Osteoblast (primary cell): Measurements from ENCODE around the gene NOS1. TPM values are rescaled to one million over a fixed set of nuclear protein-coding genes. Genes with fewer than 3 reads are reported as not detected.

ENCODE experiments used
- DNase-seq: peaks from one replicate; pipeline ENCODE4 v3.0.0; 2011; ENCODE audit warnings: low spot score, mixed read lengths; ENCODE audit not compliant: insufficient read length; ENCODE audit errors: missing footprints
- H2AFZ ChIP-seq: 2 replicates; pipeline ENCODE4 v1.6.0; 2011; ENCODE audit warnings: mild to moderate bottlenecking, low read length
- H3K27ac ChIP-seq: 2 replicates; pipeline ENCODE4 v1.5.1; 2011; ENCODE audit warnings: mild to moderate bottlenecking, low read depth, low read length, moderate library complexity
- H3K27me3 ChIP-seq: 2 replicates; pipeline ENCODE4 v1.6.0; 2012; ENCODE audit warnings: mild to moderate bottlenecking, control low read depth, inconsistent platforms, low read length, moderate library complexity; ENCODE audit not compliant: insufficient read depth
- H3K36me3 ChIP-seq: 2 replicates; pipeline ENCODE4 v1.5.1; 2011; ENCODE audit warnings: mild to moderate bottlenecking, low read length, control low read depth, moderate library complexity; ENCODE audit not compliant: insufficient read depth
- H3K4me1 ChIP-seq: 2 replicates; pipeline ENCODE4 v1.5.1; 2011; ENCODE audit warnings: mild to moderate bottlenecking, low read length, control low read depth, moderate library complexity; ENCODE audit not compliant: insufficient read depth
- H3K4me2 ChIP-seq: 2 replicates; pipeline ENCODE4 v1.6.0; 2011; ENCODE audit warnings: mild to moderate bottlenecking, low read length; ENCODE audit not compliant: insufficient read depth
- H3K4me3 ChIP-seq: fragments of 200-600 bp; sonication (generic); 3 replicates; pipeline ENCODE4 v1.5.1; 2012; ENCODE audit warnings: mild to moderate bottlenecking, low read length, inconsistent platforms; ENCODE audit not compliant: insufficient read depth
- H3K79me2 ChIP-seq: 2 replicates; pipeline ENCODE4 v1.6.0; 2012; ENCODE audit warnings: mild to moderate bottlenecking, low read length, control low read depth, inconsistent platforms; ENCODE audit not compliant: insufficient read depth
- H3K9me3 ChIP-seq: 2 replicates; pipeline ENCODE4 v1.5.1; 2011; ENCODE audit warnings: low read depth, low read length, control low read depth
- H4K20me1 ChIP-seq: 2 replicates; pipeline ENCODE4 v1.6.0; 2012; ENCODE audit warnings: mild to moderate bottlenecking, low read length, control low read depth; ENCODE audit not compliant: insufficient read depth
- total RNA-seq: library from RNA; depleted of rRNA; stranded (reverse); fragments of >200 nt; gene quantifications from 2 replicates; pipeline ENCODE4 v1.2.3, GENCODE V29; 2012
- TF ChIP-seq, protein P1 (sequence below): IDR thresholded peaks from 2 replicates; pipeline ENCODE4 v1.5.1; 2011; ENCODE audit warnings: mild to moderate bottlenecking, low read depth, low read length, moderate library complexity; ENCODE audit errors: extremely low read depth

NOS1 gene
- total RNA-seq, 1 donor = not detected

DNA sequence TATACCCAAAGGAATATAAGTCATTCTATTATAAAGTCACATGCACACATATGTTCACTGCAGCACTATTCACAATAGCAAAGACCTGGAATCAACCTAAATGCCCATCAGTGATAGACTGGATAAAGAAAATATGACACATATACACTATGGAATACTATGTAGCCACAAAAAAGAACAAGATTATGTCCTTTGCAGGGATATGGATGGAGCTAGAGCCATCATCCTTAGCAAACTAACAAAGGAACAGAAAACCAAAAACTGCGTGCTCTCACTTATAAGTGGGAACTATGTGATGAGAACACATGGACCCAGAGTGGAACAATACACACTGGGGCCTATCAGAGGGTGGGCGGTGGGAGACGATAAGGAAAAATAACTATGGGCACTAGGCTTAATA is 192.4 kb downstream of the NOS1 start:
- no peaks in the 10 kb centered on the region for H4K20me1 ChIP-seq
- DNase-seq = no peak
- TF ChIP-seq, protein P1, sequence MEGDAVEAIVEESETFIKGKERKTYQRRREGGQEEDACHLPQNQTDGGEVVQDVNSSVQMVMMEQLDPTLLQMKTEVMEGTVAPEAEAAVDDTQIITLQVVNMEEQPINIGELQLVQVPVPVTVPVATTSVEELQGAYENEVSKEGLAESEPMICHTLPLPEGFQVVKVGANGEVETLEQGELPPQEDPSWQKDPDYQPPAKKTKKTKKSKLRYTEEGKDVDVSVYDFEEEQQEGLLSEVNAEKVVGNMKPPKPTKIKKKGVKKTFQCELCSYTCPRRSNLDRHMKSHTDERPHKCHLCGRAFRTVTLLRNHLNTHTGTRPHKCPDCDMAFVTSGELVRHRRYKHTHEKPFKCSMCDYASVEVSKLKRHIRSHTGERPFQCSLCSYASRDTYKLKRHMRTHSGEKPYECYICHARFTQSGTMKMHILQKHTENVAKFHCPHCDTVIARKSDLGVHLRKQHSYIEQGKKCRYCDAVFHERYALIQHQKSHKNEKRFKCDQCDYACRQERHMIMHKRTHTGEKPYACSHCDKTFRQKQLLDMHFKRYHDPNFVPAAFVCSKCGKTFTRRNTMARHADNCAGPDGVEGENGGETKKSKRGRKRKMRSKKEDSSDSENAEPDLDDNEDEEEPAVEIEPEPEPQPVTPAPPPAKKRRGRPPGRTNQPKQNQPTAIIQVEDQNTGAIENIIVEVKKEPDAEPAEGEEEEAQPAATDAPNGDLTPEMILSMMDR = no peak
- peaks cover 87% of the 10 kb centered on the region for H3K36me3 ChIP-seq
- no peaks in the 10 kb centered on the region for H3K9me3 ChIP-seq
- no peak overlapping the region for H2AFZ ChIP-seq
- no peaks in the 10 kb centered on the region for H3K79me2 ChIP-seq
- H3K27me3 ChIP-seq = no peaks in the 10 kb centered on the region
- H3K4me3 ChIP-seq = no peak overlapping the region
- no peak overlapping the region for H3K4me2 ChIP-seq
- no peaks in the 10 kb centered on the region for H3K4me1 ChIP-seq
- no peak overlapping the region for H3K27ac ChIP-seq

DNA sequence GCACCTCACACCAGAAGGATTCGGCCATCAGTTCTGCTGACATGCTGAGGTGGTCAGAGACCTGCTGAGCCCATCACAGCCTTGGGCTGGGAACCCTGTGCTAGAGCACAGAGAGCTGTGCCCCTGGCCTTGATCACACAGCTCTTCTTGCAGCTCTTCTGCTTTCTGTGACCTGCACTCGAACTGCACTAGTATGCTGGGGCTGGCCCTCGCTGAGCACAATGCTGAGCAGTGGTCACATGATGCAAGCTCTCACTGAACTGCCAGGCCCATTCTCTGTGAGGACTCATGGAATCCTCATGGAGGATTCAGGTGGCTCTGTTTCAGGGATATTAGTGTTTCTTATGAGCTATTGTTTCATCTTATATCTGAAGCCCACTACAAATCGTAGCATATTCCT is 193.7 kb downstream of the NOS1 start:
- H2AFZ ChIP-seq = no peak overlapping the region
- TF ChIP-seq, protein P1 = no peak
- no peak overlapping the region for H3K4me2 ChIP-seq
- H3K4me3 ChIP-seq = no peak overlapping the region
- no peaks in the 10 kb centered on the region for H4K20me1 ChIP-seq
- H3K9me3 ChIP-seq = no peaks in the 10 kb centered on the region
- no peak for DNase-seq
- no peak overlapping the region for H3K27ac ChIP-seq
- H3K4me1 ChIP-seq = no peaks in the 10 kb centered on the region
- no peaks in the 10 kb centered on the region for H3K27me3 ChIP-seq
- no peaks in the 10 kb centered on the region for H3K79me2 ChIP-seq
- peaks cover 86% of the 10 kb centered on the region for H3K36me3 ChIP-seq

DNA sequence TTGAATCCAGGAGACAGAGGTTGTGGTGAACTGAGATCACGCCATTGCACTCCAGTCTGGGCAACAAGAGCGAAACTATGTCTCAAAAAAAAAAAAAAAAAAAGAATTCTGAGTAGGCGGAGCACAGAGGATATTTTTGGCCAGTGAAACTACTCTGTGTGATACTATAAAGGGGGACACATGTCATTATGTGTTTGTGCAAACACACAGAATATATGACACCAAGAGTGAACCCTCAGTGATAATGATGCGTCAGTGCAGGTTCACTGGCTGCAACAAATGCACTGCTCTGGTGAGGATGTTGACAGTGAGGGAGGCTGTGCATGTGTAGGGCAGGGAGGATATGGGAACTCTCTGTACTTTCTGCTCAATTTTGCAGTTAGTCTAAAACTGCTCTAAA is 195.3 kb downstream of the NOS1 start:
- Histone ChIP-seq H3K27me3 (no peaks in the 10 kb centered on the region), H3K4me1 (no peaks in the 10 kb centered on the region), H2AFZ (no peak overlapping the region), H3K4me3 (no peak overlapping the region), H3K4me2 (no peak overlapping the region), H3K36me3 (peaks cover 78% of the 10 kb centered on the region), H3K27ac (no peak overlapping the region), H3K9me3 (no peaks in the 10 kb centered on the region), H4K20me1 (no peaks in the 10 kb centered on the region), H3K79me2 (no peaks in the 10 kb centered on the region)
- DNase-seq = no peak
- TF ChIP-seq, protein P1 = no peak

DNA sequence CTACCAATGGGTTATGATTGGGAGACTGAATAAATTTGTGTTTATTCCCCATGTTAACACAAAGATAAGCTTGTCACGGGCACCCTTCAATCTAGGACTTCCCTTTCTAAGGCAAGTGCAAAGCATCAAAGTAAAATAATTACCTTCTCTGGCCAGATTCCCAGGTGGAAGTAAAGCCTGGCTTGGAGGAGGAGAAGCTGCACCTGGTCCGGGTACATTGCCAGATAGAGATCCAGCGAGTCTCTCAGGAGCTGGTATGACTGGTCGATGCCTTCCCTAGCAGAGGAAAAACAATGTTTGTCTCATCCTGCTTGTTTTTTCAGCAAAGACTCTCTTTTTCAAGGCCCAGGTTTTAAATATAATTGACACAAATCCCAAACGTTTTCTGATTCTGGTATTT is 196.1 kb downstream of the NOS1 start:
- no peak overlapping the region for H3K4me3 ChIP-seq
- no peak overlapping the region for H3K27ac ChIP-seq
- no peaks in the 10 kb centered on the region for H3K27me3 ChIP-seq
- TF ChIP-seq, protein P1 = no peak
- no peaks in the 10 kb centered on the region for H3K4me1 ChIP-seq
- peaks cover 76% of the 10 kb centered on the region for H3K36me3 ChIP-seq
- H3K4me2 ChIP-seq = no peak overlapping the region
- no peak for DNase-seq
- no peak overlapping the region for H2AFZ ChIP-seq
- no peaks in the 10 kb centered on the region for H3K79me2 ChIP-seq
- H3K9me3 ChIP-seq = no peaks in the 10 kb centered on the region
- H4K20me1 ChIP-seq = no peaks in the 10 kb centered on the region
